ENCODE measurements around the gene SKIC2. TPM values are rescaled to one million over a fixed set of nuclear protein-coding genes. Genes with fewer than 3 reads are reported as not detected.

The SKIC2 gene
- total RNA-seq, 1 experiment from 2014 or later: 81.8 TPM

- Mint-ChIP-seq H3K36me3 (peaks cover 41% of the 10 kb centered on the region), H3K9me3 (peaks cover 7% of the 10 kb centered on the region), H3K4me1 (peaks cover 12% of the 10 kb centered on the region), H3K27me3 (ENCODE audit: low read depth) (no peaks in the 10 kb centered on the region), H3K27ac (peak overlapping the region; percentile 99), H3K4me3 (peak overlapping the region; percentile 84)
- ChIA-PET CTCF (interaction anchor here (1.3 to 4.1 kb wide), 3 partner anchors 13 to 125 kb away, joined by 3 to 14 read pairs (median 8); partner anchors contain the start of genes NELFE and SKIC2), POLR2A (interaction anchor here (0.9 to 2.5 kb wide), 4 partner anchors 12 to 165 kb away, joined by 3 to 13 read pairs (median 4); partner anchors contain the start of genes HSPA1B, LSM2, NELFE and SKIC2)
- no peak for DNase-seq (ENCODE audit: low spot score)
- TF ChIP-seq, protein P1, sequence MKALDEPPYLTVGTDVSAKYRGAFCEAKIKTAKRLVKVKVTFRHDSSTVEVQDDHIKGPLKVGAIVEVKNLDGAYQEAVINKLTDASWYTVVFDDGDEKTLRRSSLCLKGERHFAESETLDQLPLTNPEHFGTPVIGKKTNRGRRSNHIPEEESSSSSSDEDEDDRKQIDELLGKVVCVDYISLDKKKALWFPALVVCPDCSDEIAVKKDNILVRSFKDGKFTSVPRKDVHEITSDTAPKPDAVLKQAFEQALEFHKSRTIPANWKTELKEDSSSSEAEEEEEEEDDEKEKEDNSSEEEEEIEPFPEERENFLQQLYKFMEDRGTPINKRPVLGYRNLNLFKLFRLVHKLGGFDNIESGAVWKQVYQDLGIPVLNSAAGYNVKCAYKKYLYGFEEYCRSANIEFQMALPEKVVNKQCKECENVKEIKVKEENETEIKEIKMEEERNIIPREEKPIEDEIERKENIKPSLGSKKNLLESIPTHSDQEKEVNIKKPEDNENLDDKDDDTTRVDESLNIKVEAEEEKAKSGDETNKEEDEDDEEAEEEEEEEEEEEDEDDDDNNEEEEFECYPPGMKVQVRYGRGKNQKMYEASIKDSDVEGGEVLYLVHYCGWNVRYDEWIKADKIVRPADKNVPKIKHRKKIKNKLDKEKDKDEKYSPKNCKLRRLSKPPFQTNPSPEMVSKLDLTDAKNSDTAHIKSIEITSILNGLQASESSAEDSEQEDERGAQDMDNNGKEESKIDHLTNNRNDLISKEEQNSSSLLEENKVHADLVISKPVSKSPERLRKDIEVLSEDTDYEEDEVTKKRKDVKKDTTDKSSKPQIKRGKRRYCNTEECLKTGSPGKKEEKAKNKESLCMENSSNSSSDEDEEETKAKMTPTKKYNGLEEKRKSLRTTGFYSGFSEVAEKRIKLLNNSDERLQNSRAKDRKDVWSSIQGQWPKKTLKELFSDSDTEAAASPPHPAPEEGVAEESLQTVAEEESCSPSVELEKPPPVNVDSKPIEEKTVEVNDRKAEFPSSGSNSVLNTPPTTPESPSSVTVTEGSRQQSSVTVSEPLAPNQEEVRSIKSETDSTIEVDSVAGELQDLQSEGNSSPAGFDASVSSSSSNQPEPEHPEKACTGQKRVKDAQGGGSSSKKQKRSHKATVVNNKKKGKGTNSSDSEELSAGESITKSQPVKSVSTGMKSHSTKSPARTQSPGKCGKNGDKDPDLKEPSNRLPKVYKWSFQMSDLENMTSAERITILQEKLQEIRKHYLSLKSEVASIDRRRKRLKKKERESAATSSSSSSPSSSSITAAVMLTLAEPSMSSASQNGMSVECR (CRISPR knock-in tag; IDR thresholded peaks at IDR 0.05; ENCODE audit: borderline replicate concordance): no peak
- TF ChIP-seq, protein P2, sequence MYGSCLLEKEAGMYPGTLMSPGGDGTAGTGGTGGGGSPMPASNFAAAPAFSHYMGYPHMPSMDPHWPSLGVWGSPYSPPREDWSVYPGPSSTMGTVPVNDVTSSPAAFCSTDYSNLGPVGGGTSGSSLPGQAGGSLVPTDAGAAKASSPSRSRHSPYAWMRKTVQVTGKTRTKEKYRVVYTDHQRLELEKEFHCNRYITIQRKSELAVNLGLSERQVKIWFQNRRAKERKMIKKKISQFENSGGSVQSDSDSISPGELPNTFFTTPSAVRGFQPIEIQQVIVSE (CRISPR knock-in tag; IDR thresholded peaks at IDR 0.05; ENCODE audit: borderline replicate concordance): no peak
- TF ChIP-seq OVOL2 (CRISPR knock-in tag; IDR thresholded peaks at IDR 0.05; ENCODE audit: borderline replicate concordance) (peak; percentile 59; the same call in 1 of the 2 replicates), NFATC4 (CRISPR knock-in tag; IDR thresholded peaks at IDR 0.05) (peak; percentile 16; the same call in 1 of the 2 replicates)
- peak; percentile 18 for ATAC-seq
Observed at GRCh38 chr6:31971279-31971992, 12.5 kb downstream of the SKIC2 start.

GRCh38 chr6:31971993-31972708 lies 13.2 kb downstream of the SKIC2 start, which contains the start of gene DXO:
Gene DXO (minus strand): TSS chr6:31972138. CDS start chr6:31971675, 463 bp downstream.
- Mint-ChIP-seq H3K27me3 (ENCODE audit: low read depth) (no peaks in the 10 kb centered on the region), H3K9me3 (peaks cover 11% of the 10 kb centered on the region)
- CTCF ChIA-PET: interaction anchor here (1.3 to 4.1 kb wide), 3 partner anchors 13 to 124 kb away, joined by 3 to 14 read pairs (median 8); partner anchors contain the start of genes NELFE and SKIC2
- TF ChIP-seq FOXK1 (CRISPR knock-in tag; IDR thresholded peaks at IDR 0.05): peak; percentile 87
- TF ChIP-seq ZNF219 (CRISPR knock-in tag; IDR thresholded peaks at IDR 0.05; ENCODE audit: borderline replicate concordance): 0 out of 2 replicates have a peak, but pooled peaks have one; percentile 39
- TF ChIP-seq, protein P3, sequence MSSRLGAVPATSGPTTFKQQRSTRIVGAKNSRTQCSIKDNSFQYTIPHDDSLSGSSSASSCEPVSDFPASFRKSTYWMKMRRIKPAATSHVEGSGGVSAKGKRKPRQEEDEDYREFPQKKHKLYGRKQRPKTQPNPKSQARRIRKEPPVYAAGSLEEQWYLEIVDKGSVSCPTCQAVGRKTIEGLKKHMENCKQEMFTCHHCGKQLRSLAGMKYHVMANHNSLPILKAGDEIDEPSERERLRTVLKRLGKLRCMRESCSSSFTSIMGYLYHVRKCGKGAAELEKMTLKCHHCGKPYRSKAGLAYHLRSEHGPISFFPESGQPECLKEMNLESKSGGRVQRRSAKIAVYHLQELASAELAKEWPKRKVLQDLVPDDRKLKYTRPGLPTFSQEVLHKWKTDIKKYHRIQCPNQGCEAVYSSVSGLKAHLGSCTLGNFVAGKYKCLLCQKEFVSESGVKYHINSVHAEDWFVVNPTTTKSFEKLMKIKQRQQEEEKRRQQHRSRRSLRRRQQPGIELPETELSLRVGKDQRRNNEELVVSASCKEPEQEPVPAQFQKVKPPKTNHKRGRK (CRISPR knock-in tag; IDR thresholded peaks at IDR 0.05; ENCODE audit: borderline replicate concordance): no peak
- TF ChIP-seq, protein P4, sequence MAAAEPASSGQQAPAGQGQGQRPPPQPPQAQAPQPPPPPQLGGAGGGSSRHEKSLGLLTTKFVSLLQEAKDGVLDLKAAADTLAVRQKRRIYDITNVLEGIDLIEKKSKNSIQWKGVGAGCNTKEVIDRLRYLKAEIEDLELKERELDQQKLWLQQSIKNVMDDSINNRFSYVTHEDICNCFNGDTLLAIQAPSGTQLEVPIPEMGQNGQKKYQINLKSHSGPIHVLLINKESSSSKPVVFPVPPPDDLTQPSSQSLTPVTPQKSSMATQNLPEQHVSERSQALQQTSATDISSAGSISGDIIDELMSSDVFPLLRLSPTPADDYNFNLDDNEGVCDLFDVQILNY (CRISPR knock-in tag; IDR thresholded peaks at IDR 0.05): 0 out of 2 replicates have a peak, but pooled peaks have one; percentile 60
- peak; percentile 96 for TF ChIP-seq GABPB1 (CRISPR knock-in tag; IDR thresholded peaks at IDR 0.05)
- TF ChIP-seq HMGA2 (CRISPR knock-in tag; IDR thresholded peaks at IDR 0.05): no peak
- no peak for TF ChIP-seq ZNF671 (CRISPR knock-in tag; IDR thresholded peaks at IDR 0.05)
- 0 out of 2 replicates have a peak, but pooled peaks have one; percentile 39 for TF ChIP-seq HMGXB4 (CRISPR knock-in tag; IDR thresholded peaks at IDR 0.05)
- TF ChIP-seq TEAD1 (CRISPR knock-in tag; IDR thresholded peaks at IDR 0.05): peak; percentile 93
- TF ChIP-seq EMX1 (CRISPR knock-in tag; IDR thresholded peaks at IDR 0.05): no peak
- TF ChIP-seq ZMAT4 (CRISPR knock-in tag; IDR thresholded peaks at IDR 0.05): no peak
- TF ChIP-seq FOXP1 (CRISPR knock-in tag; IDR thresholded peaks at IDR 0.05; ENCODE audit: borderline replicate concordance): peak; percentile 67; the same call in 1 of the 2 replicates
- no peak; the same call in 1 of the 2 replicates for TF ChIP-seq ZNF232 (CRISPR knock-in tag; IDR thresholded peaks at IDR 0.05)
- TF ChIP-seq, protein P5, sequence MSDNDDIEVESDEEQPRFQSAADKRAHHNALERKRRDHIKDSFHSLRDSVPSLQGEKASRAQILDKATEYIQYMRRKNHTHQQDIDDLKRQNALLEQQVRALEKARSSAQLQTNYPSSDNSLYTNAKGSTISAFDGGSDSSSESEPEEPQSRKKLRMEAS (CRISPR knock-in tag; IDR thresholded peaks at IDR 0.05): peak; percentile 88
- no peak for TF ChIP-seq SMAD4 (CRISPR knock-in tag; IDR thresholded peaks at IDR 0.05)
- peak; percentile 51 for TF ChIP-seq TEAD4 (CRISPR knock-in tag; IDR thresholded peaks at IDR 0.05)
- TF ChIP-seq RELA (CRISPR knock-in tag; IDR thresholded peaks at IDR 0.05; ENCODE audit: borderline replicate concordance): 0 out of 2 replicates have a peak, but pooled peaks have one; percentile 30
- no peak for TF ChIP-seq ZNF121 (CRISPR knock-in tag; IDR thresholded peaks at IDR 0.05)

More at GRCh38 chr6:31971993-31972708, 13.2 kb downstream of the SKIC2 start, which contains the start of gene DXO:
- POLR2A ChIA-PET: interaction anchor here (0.9 to 2.5 kb wide), 4 partner anchors 13 to 165 kb away, joined by 3 to 13 read pairs (median 4); partner anchors contain the start of genes HSPA1B, LSM2, NELFE and SKIC2
- H3K4me3 Mint-ChIP-seq: peak within 1 kb of the TSS; percentile 84
- H3K27ac Mint-ChIP-seq: peak within 1 kb of the TSS; percentile 99
- DNase-seq (ENCODE audit: low spot score) (peak; percentile 93), ATAC-seq (peak; percentile 88)
- H3K4me1 Mint-ChIP-seq: peaks cover 12% of the 10 kb centered on the region
- peaks cover 38% of the 10 kb centered on the region for H3K36me3 Mint-ChIP-seq
